HG02571 (cell line): ENCODE measurements around the gene EHHADH.

Experiments
- ATAC-seq: cut with Tn5 transposase; IDR thresholded peaks from one replicate; pipeline ENCODE4 v1.9.1; 2021; ENCODE audit warnings: mild to moderate bottlenecking, moderate library complexity; ENCODE audit not compliant: unreplicated experiment

EHHADH gene

GRCh38 chr3:185253645-185254410, at the start of gene EHHADH:
Gene EHHADH (minus strand): TSS chr3:185254049. CDS start chr3:185254022, 27 bp downstream.
- ATAC-seq: peak; percentile 92

GRCh38 chr3:185299918-185300426, 46.1 kb upstream of the EHHADH start:
- peak; percentile 87 for ATAC-seq

GRCh38 chr3:185297867-185298266, 44.0 kb upstream of the EHHADH start:
- ATAC-seq: no peak

GRCh38 chr3:185292238-185292637, 38.4 kb upstream of the EHHADH start:
- no peak for ATAC-seq

- no peak for ATAC-seq
These were observed 36.4 kb upstream of the EHHADH start for GRCh38 chr3:185290266-185290665.

- ATAC-seq: no peak
These were observed 29.6 kb upstream of the EHHADH start for GRCh38 chr3:185283374-185283935.

GRCh38 chr3:185282696-185283373, 29.0 kb upstream of the EHHADH start:
- ATAC-seq: peak; percentile 99

GRCh38 chr3:185280572-185281365, 26.9 kb upstream of the EHHADH start:
- no peak for ATAC-seq

- ATAC-seq: no peak
These were observed 25.8 kb upstream of the EHHADH start for GRCh38 chr3:185279587-185280138.

GRCh38 chr3:185276415-185276814, 22.6 kb upstream of the EHHADH start:
- no peak for ATAC-seq

- ATAC-seq: no peak
These were observed 18.2 kb upstream of the EHHADH start for GRCh38 chr3:185272033-185272432.

- no peak for ATAC-seq
These were observed 17.1 kb upstream of the EHHADH start for GRCh38 chr3:185270956-185271332.

GRCh38 chr3:185270262-185270955, 16.6 kb upstream of the EHHADH start:
- no peak for ATAC-seq

GRCh38 chr3:185268194-185268962, 14.5 kb upstream of the EHHADH start:
- no peak for ATAC-seq

- no peak for ATAC-seq
These were observed 13.3 kb upstream of the EHHADH start for GRCh38 chr3:185267193-185267592.

- no peak for ATAC-seq
These were observed 11.2 kb upstream of the EHHADH start for GRCh38 chr3:185264849-185265553.

GRCh38 chr3:185263423-185263822, 9.6 kb upstream of the EHHADH start:
- no peak for ATAC-seq

- ATAC-seq: no peak
These were observed 3.5 kb upstream of the EHHADH start for GRCh38 chr3:185257334-185257733.

GRCh38 chr3:185254799-185255198, 950 bp upstream of the EHHADH start:
- ATAC-seq: no peak
